Thyroid gland (tissue), 4 donors: ENCODE measurements around the gene CLIP2.

Experiments
- POLR2A ChIP-seq, 2 donors: fragments of 450-650 bp; IDR thresholded peaks; one replicate each; pipeline ENCODE4 v1.6.1; 2017; ENCODE audit warnings: antibody characterized with exemption in 2 of 2, mild to moderate bottlenecking in 2 of 2, moderate library complexity in 1 of 2
- TF ChIP-seq, protein P1 (sequence below), 6 experiments: fragments of 200-600 bp in 3 of 6; fragments of 450-650 bp in 3 of 6; sonication (generic) in 3 of 6; IDR thresholded peaks; one replicate each; pipeline ENCODE4 v1.5.1; 2016 to 2019; ENCODE audit warnings: antibody characterized with exemption in 6 of 6, mild to moderate bottlenecking in 2 of 6, inconsistent platforms in 1 of 6, moderate library complexity in 1 of 6

DNA sequence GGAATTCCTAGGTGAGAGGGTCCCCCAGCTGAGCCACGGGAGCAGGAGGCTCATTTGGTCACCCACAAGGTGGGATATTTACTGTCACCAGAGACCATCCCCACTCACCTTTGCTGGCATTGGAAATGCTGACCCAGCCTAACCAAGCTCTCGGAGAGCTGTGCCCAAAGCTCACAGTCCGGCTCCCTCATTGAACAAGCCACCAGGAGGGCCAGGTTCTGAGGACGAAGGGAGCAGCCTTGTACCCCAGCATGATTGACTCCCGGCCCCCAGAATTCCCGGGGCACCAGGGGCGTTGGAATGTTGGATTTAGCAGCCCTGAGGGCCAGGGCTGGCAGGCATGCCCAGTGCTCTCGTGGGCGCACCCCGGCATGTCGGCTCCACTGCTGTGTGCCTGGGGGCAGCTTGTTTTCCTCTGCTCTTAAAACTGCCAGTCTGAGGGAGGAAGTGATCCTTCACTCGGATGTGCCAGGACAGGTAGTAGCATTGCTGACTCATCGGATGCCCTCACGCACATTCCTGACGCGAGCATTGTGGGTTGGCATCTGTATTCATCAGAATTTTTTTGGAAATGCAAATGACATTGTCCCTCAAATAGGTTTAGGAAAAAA lies 23.3 kb downstream of the CLIP2 start:
- TF ChIP-seq, protein P1, sequence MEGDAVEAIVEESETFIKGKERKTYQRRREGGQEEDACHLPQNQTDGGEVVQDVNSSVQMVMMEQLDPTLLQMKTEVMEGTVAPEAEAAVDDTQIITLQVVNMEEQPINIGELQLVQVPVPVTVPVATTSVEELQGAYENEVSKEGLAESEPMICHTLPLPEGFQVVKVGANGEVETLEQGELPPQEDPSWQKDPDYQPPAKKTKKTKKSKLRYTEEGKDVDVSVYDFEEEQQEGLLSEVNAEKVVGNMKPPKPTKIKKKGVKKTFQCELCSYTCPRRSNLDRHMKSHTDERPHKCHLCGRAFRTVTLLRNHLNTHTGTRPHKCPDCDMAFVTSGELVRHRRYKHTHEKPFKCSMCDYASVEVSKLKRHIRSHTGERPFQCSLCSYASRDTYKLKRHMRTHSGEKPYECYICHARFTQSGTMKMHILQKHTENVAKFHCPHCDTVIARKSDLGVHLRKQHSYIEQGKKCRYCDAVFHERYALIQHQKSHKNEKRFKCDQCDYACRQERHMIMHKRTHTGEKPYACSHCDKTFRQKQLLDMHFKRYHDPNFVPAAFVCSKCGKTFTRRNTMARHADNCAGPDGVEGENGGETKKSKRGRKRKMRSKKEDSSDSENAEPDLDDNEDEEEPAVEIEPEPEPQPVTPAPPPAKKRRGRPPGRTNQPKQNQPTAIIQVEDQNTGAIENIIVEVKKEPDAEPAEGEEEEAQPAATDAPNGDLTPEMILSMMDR (IDR thresholded peaks at IDR 0.05), result no peak
- TF ChIP-seq POLR2A (IDR thresholded peaks at IDR 0.05), result no peak
